ENCODE data around the gene UNK.

Gene UNK, protein sequence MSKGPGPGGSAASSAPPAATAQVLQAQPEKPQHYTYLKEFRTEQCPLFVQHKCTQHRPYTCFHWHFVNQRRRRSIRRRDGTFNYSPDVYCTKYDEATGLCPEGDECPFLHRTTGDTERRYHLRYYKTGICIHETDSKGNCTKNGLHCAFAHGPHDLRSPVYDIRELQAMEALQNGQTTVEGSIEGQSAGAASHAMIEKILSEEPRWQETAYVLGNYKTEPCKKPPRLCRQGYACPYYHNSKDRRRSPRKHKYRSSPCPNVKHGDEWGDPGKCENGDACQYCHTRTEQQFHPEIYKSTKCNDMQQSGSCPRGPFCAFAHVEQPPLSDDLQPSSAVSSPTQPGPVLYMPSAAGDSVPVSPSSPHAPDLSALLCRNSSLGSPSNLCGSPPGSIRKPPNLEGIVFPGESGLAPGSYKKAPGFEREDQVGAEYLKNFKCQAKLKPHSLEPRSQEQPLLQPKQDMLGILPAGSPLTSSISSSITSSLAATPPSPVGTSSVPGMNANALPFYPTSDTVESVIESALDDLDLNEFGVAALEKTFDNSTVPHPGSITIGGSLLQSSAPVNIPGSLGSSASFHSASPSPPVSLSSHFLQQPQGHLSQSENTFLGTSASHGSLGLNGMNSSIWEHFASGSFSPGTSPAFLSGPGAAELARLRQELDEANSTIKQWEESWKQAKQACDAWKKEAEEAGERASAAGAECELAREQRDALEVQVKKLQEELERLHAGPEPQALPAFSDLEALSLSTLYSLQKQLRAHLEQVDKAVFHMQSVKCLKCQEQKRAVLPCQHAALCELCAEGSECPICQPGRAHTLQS

DNA sequence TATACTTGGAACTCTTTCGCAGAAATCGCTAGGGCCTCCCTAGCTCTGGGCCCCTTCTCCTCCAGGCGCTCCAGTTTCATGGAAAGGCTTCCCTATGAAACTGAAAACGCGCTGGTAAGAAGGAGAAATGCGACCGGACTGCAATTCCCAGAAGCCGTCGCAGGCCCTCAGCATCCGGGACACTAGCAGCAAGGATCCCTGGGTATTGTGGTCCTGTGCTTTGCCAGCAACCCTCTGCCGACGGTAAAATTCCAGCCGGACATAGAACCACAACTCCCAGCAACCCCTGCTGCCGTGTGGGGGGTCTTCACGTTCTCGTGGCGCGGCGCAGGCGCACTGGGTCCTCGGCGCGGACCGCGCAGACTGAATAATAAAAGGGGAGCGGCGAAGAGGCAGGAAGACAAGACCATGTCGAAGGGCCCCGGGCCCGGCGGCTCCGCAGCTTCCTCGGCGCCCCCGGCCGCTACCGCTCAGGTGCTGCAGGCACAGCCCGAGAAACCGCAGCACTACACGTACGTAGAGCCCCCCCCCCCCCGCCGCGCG, at the start of gene UNK:
Gene UNK (plus strand): TSS at position 334 of the 543 bp plus-strand sequence. CDS start 75 bp downstream, at position 409.
- DNase-seq = peak; percentile 97

GRCh38 chr17:75736173-75736835, 48.3 kb upstream of the UNK start:
- DNase-seq = no peak

GRCh38 chr17:75737133-75737962, 47.3 kb upstream of the UNK start:
- no peak for DNase-seq

- no peak for DNase-seq
Observed at GRCh38 chr17:75738218-75738802, 46.3 kb upstream of the UNK start.

- DNase-seq = no peak
Observed at GRCh38 chr17:75739174-75739573, 45.4 kb upstream of the UNK start.

DNA sequence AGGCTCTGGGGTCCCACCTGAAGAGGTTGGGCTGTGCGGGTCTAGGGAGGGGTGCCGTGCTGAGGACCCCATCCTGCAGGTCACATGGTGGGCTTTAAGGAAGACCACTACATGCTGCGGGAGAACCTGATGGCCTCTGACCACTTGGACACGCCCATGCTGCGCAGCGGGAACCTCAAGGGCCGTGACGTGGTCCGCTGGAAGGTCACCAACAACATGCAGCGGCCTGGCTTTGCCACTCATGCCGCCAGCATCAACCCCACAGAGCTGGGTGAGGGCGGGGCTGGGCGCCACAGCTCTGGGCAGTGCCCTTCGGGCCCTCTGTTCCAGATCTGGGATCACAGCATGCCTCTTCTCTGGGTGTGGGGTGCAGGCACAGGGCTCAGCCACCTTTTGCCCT, 44.8 kb upstream of the UNK start:
- no peak for DNase-seq

DNA sequence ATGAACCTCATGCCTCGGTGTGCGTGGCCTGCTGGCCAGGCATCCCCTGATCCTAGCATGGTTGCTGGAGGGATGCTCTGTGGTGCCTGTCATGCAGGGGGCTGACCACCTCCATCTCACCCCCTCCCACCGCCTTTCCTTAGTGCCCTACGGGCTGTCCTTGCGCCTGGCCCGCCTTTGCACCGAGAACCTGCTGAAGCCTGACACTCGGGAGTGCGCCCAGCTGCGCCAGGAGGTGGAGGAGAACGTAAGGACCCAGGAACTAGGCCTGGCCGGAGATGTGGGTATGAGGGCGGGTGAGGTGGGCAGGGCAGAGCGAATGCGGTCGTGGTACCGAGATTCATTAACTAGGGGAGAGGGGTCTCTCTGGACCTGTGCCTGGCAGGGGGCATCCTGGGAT, 44.4 kb upstream of the UNK start:
- no peak for DNase-seq

GRCh38 chr17:75740631-75741077, 44.0 kb upstream of the UNK start:
- no peak for DNase-seq

DNA sequence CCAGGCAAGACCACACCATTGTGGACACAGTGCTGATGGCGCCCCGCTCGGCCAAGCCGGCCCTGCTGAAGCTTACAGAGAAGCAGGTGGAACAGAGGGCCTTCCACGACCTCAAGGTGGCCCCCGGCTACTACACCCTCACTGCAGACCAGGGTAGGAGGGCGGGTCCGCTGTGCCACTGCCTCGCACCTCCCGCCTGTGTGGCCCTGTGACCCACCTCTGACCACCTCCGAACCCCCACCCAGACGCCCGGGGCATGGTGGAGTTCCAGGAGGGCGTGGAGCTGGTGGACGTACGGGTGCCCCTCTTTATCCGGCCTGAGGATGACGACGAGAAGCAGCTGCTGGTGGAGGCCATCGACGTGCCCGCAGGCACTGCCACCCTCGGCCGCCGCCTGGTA, 42.3 kb upstream of the UNK start:
- no peak for DNase-seq

GRCh38 chr17:75743625-75744206, 40.9 kb upstream of the UNK start:
- no peak for DNase-seq

DNA sequence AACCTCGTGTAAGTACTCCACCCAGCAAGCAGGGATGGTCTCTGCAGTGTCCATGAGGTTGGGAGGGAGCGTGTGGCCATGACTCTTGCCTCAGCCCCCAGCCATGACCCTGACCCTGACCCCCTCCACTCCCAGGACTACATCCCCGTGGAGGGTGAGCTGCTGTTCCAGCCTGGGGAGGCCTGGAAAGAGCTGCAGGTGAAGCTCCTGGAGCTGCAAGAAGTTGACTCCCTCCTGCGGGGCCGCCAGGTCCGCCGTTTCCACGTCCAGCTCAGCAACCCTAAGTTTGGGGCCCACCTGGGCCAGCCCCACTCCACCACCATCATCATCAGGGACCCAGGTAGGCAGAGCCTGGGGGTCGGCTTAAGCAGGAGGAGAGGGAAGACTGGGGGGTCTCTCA, 35.9 kb upstream of the UNK start:
- DNase-seq = no peak

DNA sequence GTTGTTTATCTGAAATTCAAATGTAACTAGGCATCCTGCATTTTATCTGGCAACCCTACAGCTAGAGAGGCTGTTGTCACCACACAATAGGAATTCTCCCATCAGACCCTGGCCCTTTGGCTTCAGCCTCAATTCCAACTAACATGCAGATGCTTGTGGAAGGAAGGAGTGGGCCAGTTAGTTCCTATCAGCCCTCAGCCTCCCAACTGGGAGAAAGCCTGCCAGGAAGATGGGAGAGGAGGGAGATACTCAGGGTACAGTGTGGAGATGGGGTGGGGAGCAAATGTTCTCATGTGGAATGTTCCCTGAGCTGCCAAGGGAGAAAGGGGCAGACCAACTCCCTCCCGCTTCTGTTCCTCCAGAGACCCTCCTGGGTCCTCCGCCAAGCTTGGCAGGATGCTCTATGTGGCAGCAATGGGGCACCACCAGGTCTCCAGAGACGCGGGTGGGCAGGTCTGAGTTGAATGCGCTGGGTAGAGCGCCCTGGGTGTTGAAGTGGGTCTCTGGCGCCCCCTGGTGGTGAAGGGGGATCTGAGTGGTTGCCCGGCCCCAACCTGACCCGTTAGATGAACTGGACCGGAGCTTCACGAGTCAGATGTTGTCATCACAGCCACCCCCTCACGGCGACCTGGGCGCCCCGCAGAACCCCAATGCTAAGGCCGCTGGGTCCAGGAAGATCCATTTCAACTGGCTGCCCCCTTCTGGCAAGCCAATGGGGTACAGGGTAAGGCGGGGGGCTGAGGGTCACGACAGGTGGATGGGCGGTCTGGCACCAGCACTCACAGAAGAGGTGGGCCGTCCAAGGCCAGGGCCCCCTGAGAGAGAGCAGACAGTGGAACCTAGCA, 34.8 kb upstream of the UNK start:
- peak; percentile 98 for DNase-seq

DNA sequence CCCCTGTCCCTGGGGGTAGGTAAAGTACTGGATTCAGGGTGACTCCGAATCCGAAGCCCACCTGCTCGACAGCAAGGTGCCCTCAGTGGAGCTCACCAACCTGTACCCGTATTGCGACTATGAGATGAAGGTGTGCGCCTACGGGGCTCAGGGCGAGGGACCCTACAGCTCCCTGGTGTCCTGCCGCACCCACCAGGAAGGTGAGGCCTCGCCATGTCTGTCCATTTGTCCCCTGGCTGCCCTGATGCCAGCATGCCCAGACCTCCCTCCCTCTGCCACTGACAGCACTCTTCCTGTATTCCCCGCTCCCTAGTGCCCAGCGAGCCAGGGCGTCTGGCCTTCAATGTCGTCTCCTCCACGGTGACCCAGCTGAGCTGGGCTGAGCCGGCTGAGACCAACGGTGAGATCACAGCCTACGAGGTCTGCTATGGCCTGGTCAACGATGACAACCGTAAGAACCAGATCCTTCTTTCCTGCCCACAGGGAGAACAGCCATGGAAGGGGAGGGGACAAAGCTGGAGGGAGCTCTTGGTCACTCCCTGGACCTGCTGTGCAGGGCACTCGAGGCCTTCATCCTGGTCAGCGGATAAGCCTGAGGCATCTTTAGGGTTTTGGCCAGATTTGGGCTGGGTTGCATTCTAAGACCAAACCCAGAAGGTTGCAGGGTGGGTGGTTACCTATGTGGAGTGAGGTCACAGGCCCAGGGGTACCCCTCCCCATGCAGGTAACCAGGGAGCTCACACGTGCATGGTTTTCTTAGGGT, 33.8 kb upstream of the UNK start:
- DNase-seq = no peak

GRCh38 chr17:75751676-75752404, 32.8 kb upstream of the UNK start:
- no peak for DNase-seq

DNA sequence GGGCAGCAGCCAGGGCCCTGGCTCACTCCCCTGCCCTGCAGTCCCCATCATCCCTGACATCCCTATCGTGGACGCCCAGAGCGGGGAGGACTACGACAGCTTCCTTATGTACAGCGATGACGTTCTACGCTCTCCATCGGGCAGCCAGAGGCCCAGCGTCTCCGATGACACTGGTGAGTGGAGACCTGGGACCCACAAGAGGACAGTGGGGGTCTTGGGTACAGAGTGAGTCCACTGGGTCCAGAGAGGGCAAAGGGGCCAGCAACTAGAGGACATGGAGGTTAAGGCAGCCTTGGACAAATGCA, 32.2 kb upstream of the UNK start:
- DNase-seq = no peak

GRCh38 chr17:75752802-75753513, 31.6 kb upstream of the UNK start:
- peak; percentile 61 for DNase-seq

GRCh38 chr17:75753514-75754377, 30.9 kb upstream of the UNK start:
- DNase-seq = peak; percentile 90
